AG08396 (cell line): ENCODE results near the gene DPH6.
A peak's percentile ranks its signal among the peaks of the same experiment; 100 is the strongest.
"Not testable (repeated sequence)": the region's sequence is repeated elsewhere in the genome, so short reads cannot be mapped to it uniquely, and the experiment has no call there.

Source experiments
- DNase-seq: peaks from one replicate; pipeline ENCODE4 v3.0.0; 2012; ENCODE audit warnings: low spot score, mixed read lengths

DPH6 gene

GRCh38 chr15:35437157-35437556 lies 108.8 kb downstream of the DPH6 start:
- peak; percentile 3 for DNase-seq

DNA sequence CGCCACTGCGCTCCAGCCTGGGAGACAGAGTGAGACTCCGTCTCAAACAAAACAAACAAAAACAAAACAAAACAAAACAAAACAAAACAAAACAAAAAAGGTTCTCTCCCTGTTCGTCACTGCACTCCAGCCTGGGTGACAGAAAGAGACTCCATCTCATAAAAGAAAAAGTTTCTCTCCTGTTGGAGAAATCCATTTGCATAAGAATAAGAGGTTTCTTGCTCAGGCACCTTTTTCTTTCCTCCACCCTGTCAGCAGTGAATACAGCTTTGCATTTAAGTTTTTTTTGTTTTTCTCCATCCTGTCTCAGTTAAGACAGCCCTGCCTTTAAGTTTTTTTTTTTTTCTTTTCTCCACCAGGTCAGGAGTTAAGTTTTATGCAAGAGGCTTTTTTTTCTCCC lies 109.5 kb downstream of the DPH6 start:
- DNase-seq: no peak

DNA sequence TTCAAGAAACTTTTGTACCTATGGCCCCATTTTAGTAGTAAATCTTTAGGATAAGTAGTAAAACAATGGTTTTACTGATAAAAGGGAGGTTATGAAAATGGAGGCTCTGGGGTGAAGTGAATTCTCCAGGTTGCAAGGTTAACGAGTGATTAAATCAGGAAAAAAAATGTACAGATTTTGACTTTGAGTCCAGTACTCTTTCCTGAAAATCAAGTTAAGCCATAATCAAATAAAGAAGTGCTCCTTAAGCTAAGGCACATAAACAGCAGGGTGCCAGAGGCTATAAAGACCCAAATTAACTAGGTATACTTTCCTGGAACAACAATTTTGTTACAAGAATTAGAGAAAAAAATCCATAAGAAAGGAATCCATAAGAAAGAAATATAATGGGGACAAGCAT lies 114.7 kb downstream of the DPH6 start:
- DNase-seq: no peak

DNA sequence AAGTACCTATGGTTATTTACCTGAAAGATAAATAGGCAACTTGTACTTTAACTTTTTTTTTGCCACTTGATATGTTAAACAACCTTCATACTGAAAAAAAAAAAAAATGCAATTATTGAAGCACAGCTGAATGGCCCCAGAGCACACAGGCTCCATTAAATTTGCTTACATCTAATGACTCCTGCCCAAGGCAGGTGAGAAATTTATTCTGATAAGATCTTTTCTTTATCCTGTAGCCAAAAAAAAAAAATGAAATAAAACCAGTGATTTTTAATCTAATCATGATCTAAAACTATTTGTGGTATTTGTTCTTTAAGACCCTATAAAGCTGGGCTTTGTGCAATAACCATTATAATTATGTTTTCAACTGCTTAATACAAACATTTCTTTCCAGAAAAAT lies 115.7 kb downstream of the DPH6 start:
- no peak for DNase-seq

DNA sequence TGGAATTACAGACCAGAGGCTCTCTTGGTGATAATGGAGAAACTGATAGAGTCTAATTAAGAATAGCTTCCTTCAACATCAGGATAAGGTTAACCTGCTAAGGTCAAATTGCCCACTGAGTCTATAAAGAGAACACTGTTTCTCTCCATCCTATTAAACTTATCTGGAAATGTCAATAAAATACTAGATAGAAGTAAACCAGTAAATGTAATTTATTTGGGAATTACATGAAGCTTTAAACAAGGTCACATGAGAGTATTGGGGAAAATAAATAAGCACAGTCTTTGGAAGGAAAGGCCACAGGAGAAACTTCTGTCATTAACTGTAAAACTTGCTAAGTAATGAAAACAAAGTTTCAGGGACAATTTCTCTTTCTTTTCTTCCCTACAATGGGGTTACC lies 118.5 kb downstream of the DPH6 start:
- no peak for DNase-seq

GRCh38 chr15:35427091-35427490 lies 118.9 kb downstream of the DPH6 start:
- DNase-seq: peak; percentile 13

DNA sequence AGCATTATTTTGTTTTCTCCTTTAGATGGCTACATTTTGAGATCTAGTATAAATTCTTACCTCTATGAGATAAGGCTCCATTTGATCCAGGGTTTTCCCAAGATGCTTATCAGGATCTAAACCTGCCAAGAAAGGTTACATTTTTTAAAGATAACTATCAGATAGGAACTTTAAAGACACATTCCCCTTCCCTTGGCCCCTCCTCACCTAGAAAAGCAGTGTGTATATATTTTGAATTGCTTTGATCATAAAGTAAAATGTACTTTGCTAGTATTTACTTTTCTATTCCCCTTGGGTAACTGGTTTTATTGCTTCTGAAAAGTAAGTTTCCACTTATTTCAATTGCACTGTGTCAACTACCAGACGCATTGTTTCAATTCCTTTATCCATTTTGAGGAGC lies 135.2 kb downstream of the DPH6 start:
- no peak for DNase-seq

DNA sequence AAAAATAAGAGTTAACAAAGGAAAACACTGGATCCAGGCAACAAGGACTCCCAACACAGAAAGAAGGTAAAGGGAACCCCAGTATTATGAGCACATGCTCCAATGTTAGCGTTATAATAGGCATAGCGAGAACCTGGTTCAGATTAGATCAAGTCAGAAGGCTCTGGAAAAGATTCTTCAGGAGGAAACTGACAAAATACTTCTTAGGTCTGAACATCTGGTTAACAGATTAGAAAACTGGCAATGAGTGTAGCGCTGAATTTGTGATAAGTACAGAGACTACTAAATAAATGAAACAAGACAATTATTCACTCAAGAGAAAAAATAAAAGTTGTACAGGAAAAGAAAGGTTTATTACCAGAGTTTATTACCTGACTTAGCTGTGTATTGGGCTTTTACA lies 146.1 kb downstream of the DPH6 start:
- no peak for DNase-seq

- DNase-seq: no peak
Observed at GRCh38 chr15:35397027-35397426, 148.9 kb downstream of the DPH6 start.

DNA sequence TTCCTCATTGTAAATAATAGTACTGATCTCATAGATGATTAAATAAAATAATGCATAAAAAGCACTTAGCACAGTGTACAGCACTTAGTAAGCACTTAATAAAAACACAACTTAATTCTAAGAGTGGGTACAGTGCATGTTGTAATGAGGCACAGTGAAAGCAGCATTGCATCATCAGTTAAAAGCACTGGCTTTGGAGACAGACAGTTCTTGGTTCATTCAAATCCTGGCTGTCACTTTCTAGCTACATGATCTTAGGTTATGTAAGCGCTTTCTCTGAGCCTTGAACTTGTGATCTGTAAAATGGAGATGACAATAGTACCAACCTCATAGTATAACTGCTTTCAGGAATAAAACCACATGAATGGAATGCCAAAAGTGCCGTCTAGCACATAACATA lies 151.5 kb downstream of the DPH6 start:
- DNase-seq: no peak

DNA sequence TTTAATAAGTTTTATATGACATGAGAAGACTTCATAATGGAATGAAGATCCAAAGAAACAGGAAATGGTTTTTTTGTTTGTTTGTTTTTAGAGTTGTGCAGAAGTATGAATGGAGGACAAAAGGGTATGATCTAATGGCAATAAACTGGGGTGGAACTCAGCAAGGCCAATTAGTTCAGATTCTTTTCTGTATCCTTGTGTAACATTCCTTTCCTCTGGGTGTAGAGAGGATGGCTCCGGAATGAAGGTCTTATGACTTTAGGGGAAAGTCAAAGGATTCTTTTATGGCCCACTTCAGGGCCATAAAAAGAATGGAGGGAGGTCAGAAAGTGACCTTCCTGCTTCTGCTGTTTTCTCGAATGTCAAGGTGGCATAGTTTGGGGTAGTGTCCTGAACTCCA lies 152.6 kb downstream of the DPH6 start:
- DNase-seq: no peak

- DNase-seq: not testable (repeated sequence)
Observed at GRCh38 chr15:35391408-35391984, 154.5 kb downstream of the DPH6 start.

DNA sequence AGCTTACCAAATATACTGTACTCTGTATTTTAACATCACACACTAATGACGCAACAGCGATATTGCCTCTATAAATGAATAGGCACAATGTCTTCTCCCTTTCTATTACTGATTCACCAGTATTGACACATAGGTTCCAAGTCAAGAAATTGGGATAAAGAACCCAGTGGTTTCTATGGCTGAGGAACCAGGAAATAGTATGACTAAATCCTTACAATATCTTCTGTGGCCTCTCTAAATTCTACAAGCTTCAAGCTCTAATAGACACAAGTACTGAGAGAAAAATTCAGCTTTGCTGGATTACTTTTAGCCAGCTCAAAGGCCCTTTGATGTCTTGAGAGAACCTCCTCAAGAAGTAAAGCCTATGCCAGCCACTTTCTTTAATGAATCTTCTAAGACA lies 162.5 kb downstream of the DPH6 start:
- DNase-seq: no peak

DNA sequence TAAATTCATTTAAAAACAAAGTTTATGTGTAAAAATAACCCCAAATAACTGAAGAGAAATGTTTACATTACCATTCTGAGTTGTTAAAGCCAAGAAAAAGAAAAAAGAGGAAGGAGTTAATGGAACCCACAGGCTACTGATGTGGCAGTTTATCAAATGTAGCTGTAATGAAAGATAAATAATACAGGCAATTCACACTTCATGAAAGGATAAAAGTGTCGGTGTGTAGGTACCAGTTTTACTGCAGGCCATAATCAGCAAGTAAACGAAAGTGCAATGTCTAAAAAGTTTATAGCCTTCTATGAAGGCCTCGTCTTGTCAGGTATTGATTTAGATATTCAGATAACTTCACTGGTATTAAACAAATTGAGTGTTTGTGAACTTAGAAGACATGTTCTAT lies 164.6 kb downstream of the DPH6 start:
- DNase-seq: no peak

GRCh38 chr15:35379972-35380371 lies 166.0 kb downstream of the DPH6 start:
- DNase-seq: no peak

GRCh38 chr15:35378454-35378853 lies 167.5 kb downstream of the DPH6 start:
- DNase-seq: not testable (repeated sequence)

DNA sequence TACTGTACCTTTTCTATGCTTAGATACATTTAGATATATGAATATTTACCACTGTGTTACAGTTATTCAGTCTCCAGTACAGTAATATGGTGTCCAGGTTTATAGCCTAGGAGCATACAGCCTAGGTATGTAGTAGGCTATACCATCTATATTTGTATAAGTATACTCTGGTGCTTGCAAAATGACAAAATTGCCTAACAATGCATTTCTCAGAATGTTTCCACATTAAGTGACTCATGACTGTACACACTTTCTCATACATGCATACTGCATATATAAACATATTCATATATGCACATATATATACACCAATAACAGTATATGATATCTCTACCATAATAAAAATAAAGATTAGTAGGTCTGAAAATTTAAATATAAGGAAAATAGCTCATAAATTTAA lies 169.3 kb downstream of the DPH6 start:
- no peak for DNase-seq

DNA sequence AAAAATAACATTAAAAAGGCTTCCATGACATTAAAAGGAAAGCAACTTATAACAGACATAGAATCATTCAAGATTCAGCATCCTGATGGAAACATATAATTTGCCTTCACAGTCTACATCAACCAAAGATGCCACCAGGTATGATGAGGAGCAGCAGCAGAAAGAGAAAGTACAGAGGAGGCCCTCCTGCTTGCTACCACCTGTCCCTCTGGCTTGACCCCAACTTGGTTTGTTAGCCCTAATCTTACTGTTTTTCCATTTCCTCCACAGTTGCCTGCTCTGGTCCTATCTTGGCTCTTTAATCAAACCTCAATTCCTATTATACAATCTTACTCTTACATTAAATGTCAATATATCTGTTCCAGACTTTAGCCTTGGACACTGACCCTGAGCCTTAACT lies 171.3 kb downstream of the DPH6 start:
- DNase-seq: no peak

DNA sequence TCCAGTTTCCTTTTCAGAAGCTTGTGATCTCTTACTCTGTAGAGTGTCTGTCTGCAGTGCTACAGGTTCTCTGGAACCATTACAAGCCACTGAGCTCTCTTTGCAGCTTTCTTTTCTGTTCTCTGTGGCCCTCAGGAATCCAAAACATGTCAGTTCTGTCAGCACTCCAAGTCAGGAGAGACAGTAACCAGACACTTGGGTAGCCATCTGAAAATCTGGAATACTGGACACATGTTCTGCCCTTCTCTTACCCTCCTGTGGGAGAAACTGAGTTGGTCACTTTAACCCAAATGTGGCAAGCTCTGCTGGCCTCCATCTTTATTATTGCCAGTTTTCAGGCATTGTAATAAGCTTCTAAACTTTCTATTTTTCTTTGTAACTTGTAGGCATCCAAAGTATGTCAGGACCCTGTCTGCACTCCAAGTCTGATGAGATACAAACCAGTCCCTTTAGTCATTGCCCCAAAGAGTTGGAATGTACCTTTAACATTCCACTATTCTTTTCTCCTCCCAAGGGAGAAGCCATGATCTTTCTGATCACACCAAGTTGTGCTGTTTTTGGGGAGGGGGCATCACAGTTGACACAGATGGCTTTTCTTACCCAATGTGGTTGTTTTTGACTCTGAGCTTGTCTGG lies 183.7 kb downstream of the DPH6 start:
- peak; percentile 17 for DNase-seq

GRCh38 chr15:35358824-35359223 lies 187.1 kb downstream of the DPH6 start:
- DNase-seq: no peak

- DNase-seq: no peak
Observed at GRCh38 chr15:35351059-35351458, 194.9 kb downstream of the DPH6 start.

DNA sequence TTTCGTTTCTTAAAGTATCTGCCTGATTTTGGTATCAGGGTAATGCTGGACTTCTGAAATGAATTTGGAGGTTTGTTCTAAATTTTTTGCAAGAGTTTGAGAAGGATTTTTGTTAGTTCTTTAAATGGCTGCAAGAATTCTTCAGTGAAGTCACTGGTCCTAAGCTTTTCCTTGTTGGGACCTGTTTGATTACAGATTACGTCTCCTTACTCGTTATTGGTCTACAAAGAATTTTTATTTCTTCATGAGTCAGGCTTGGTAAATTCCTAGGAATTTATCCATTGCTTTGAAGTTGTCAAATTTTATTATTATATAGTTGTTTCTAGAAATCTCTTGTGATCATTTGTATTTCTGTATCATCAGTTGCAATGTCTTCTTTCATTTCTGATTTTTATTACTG lies 196.0 kb downstream of the DPH6 start:
- no peak for DNase-seq

- DNase-seq: no peak
Observed at GRCh38 chr15:35330916-35331315, 215.0 kb downstream of the DPH6 start.

DNA sequence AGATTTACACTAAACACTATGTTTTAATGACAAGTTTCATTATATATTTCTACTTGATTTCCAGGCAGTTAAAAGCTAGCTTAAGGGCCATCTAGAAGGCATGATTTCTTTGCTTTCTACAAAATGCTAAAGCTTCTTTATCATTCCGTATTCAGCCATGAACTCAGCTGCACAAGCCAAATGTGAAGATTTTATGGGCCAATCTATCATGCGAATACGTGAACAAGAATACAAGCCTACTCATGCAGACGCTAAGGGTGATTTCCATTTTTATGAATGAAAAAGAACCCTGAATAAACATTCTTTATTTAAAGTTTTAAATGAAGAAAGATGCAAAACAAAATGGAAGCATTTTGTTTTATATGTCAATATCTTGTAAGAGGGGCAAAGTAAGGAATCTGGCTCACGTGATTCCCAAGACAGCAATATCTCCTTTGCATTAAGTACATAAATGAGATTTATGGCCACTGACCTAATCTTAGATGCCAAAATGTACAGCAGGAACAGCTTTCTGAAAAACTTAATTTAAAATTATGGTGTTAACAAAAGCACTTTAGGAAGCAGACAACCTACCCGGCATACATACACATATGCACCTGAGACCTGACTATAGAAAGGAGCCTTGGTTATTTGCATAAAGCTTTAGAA lies 215.8 kb downstream of the DPH6 start:
- DNase-seq: no peak
